ENCODE data around the gene STAG3.

GRCh38 chr7:100155553-100156317, 22.0 kb upstream of the STAG3 start:
- no peak for TF ChIP-seq CTCF (IDR thresholded peaks at IDR 0.05 in 4 of 5, conservative IDR thresholded peaks at IDR 0.05 in 1 of 5)
- TF ChIP-seq POLR2A (IDR thresholded peaks at IDR 0.05), result no peak

Measured in gastrocnemius medialis (tissue), 4 donors.